Colonic mucosa (tissue), 4 donors: ENCODE measurements around the gene DIAPH3. TPM values are rescaled to one million over a fixed set of nuclear protein-coding genes. Genes with fewer than 3 reads are reported as not detected.

Experiments used
- DNase-seq: peaks from one replicate; pipeline ENCODE4 v3.0.0-alpha.2; 2020
- H3K27ac ChIP-seq: fragments of 200-600 bp; one replicate; pipeline ENCODE4 v1.8.0; 2021
- H3K27me3 ChIP-seq: fragments of 200-600 bp; one replicate; pipeline ENCODE4 v1.8.0; 2021
- H3K36me3 ChIP-seq: fragments of 200-600 bp; one replicate; pipeline ENCODE4 v1.8.0; 2021
- H3K4me1 ChIP-seq: fragments of 200-600 bp; one replicate; pipeline ENCODE4 v1.8.0; 2021; ENCODE audit warnings: mild to moderate bottlenecking
- H3K4me3 ChIP-seq: fragments of 200-600 bp; one replicate; pipeline ENCODE4 v1.8.0; 2021
- H3K9ac ChIP-seq, 2 donors: one replicate each; pipeline ENCODE4 v1.7.0; 2013; ENCODE audit warnings: control low read depth in 2 of 2, low read depth in 2 of 2, low read length in 2 of 2
- H3K9me3 ChIP-seq: fragments of 200-600 bp; one replicate; pipeline ENCODE4 v1.8.0; 2021
- CTCF ChIP-seq: fragments of 200-600 bp; IDR thresholded peaks from one replicate; pipeline ENCODE4 v1.8.0; 2022; ENCODE audit warnings: antibody characterized with exemption, mild to moderate bottlenecking
- intact Hi-C: fragments of 100-400 bp; cut with DNase I; formaldehyde crosslinking; loops from one replicate; pipeline ENCODE4 v1.14.1; 2022
- total RNA-seq, 2 donors: library from RNA; stranded (reverse); fragmentation: NEBNext Ultra II Directional in 1 of 2; extraction: Animal tissue kit (Norgen Biotek cat#: 25700) in 1 of 2; gene quantifications; one replicate each; pipeline ENCODE4 v1.2.1, GENCODE V29; 2021
- donor health status: healthy.
- donor health status: DM: no; HTN: no; CAD: no.
- donor health status: DM: no; HTN: no; CAD: no.

Gene DIAPH3
- total RNA-seq, 2 donors from 2014 or later = 5.1 to 14.5 TPM

- Histone ChIP-seq H3K9me3 (no peaks in the 10 kb centered on the region), H3K9ac (no peak overlapping the region), H3K27ac (no peak overlapping the region), H3K36me3 (no peaks in the 10 kb centered on the region), H3K27me3 (no peaks in the 10 kb centered on the region), H3K4me1 (no peaks in the 10 kb centered on the region), H3K4me3 (no peak overlapping the region)
- no peak for DNase-seq
- TF ChIP-seq CTCF = no peak
- intact Hi-C loops = no loop called here
These were observed 161.8 kb downstream of the DIAPH3 start for GRCh38 chr13:60001889-60002288.

- TF ChIP-seq CTCF = no peak
- Histone ChIP-seq H3K4me1 (no peaks in the 10 kb centered on the region), H3K9ac (no peak overlapping the region), H3K27me3 (no peaks in the 10 kb centered on the region), H3K9me3 (no peaks in the 10 kb centered on the region), H3K27ac (no peak overlapping the region), H3K36me3 (no peaks in the 10 kb centered on the region), H3K4me3 (no peak overlapping the region)
- DNase-seq = no peak
- intact Hi-C loops = no loop called here
These were observed 162.8 kb downstream of the DIAPH3 start for GRCh38 chr13:60000976-60001375.

- Histone ChIP-seq H3K27me3 (no peaks in the 10 kb centered on the region), H3K4me1 (no peaks in the 10 kb centered on the region), H3K9me3 (no peaks in the 10 kb centered on the region), H3K4me3 (no peak overlapping the region), H3K27ac (no peak overlapping the region), H3K9ac (no peak overlapping the region), H3K36me3 (no peaks in the 10 kb centered on the region)
- intact Hi-C loops = no loop called here
- no peak for TF ChIP-seq CTCF
- no peak for DNase-seq
These were observed 163.6 kb downstream of the DIAPH3 start for GRCh38 chr13:60000081-60000480.

GRCh38 chr13:59997976-59998375 lies 165.8 kb downstream of the DIAPH3 start:
- H3K36me3 ChIP-seq = no peaks in the 10 kb centered on the region
- H3K9ac ChIP-seq = no peak overlapping the region
- no peaks in the 10 kb centered on the region for H3K27me3 ChIP-seq
- no peak overlapping the region for H3K4me3 ChIP-seq
- no peaks in the 10 kb centered on the region for H3K4me1 ChIP-seq
- H3K9me3 ChIP-seq = no peaks in the 10 kb centered on the region
- no peak for TF ChIP-seq CTCF
- intact Hi-C loops = no loop called here
- no peak overlapping the region for H3K27ac ChIP-seq
- DNase-seq = no peak

- Histone ChIP-seq H3K27ac (no peak overlapping the region), H3K27me3 (no peaks in the 10 kb centered on the region), H3K4me3 (no peak overlapping the region), H3K9me3 (no peaks in the 10 kb centered on the region), H3K4me1 (no peaks in the 10 kb centered on the region), H3K9ac (no peak overlapping the region), H3K36me3 (no peaks in the 10 kb centered on the region)
- DNase-seq = no peak
- intact Hi-C loops = no loop called here
- TF ChIP-seq CTCF = no peak
These were observed 167.2 kb downstream of the DIAPH3 start for GRCh38 chr13:59996461-59996980.
